Measurements from ENCODE around the gene DNAH2. TPM values are rescaled to one million over a fixed set of nuclear protein-coding genes. Genes with fewer than 3 reads are reported as not detected.
A peak's percentile ranks its signal among the peaks of the same experiment; 100 is the strongest.

DNAH2 gene
- total RNA-seq, 1 experiment from 2014 or later = 0.15 TPM

DNA sequence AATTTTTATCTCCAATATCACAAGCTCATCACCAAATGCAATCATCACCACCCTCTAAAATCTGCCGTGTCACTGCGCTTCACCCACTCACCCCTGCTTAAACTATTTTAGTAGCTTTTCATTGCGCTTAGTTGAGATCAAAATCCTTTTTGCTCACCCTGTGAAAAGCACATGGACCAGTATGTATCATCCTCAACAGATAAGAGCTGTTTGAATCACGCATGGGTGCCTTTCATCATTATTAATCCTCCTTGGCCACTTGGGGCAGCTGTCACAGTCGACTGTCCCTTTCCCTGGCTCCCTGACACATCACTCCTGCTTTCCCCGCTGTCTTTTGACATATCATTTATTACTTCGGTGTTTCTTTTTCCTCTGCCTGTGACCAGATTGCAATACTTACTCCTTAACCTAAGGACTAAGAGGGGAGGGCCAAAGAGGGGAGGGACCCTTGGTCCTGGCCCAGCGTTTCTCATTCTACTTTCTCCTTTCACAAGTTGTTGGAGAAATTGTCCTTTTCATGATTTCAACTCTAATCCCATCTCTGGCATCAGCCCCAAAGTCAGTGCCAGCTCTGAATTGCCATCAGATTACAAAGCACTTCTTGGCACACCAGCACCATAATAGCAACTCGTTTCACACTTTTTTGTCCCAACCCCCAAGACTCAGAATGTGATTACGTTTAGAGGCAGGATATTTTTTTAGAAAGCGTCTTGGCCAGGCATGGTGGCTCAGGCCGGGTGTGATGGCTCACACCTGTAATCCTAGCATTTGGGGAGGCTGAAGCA is 107.9 kb downstream of the DNAH2 start:
- Histone ChIP-seq H3K27ac (ENCODE audit: insufficient read length, low read depth, low read length) (no peak overlapping the region), H3K79me2 (ENCODE audit: insufficient read depth, low read length) (no peaks in the 10 kb centered on the region), H3K14ac (ENCODE audit: insufficient read depth, low read length) (no peak overlapping the region), H3K23me2 (ENCODE audit: insufficient read length, low read depth, low read length, poor library complexity, severe bottlenecking) (no peaks in the 10 kb centered on the region), H2AFZ (ENCODE audit: low read length) (no peak overlapping the region), H3K4ac (ENCODE audit: low read depth, low read length) (no peak overlapping the region), H2AK5ac (ENCODE audit: insufficient read length, low read length) (no peak overlapping the region), H3K4me1 (ENCODE audit: insufficient read depth, low read length) (no peaks in the 10 kb centered on the region), H2BK20ac (ENCODE audit: low read depth, low read length, poor library complexity, severe bottlenecking) (no peak overlapping the region), H4K20me1 (ENCODE audit: control insufficient read depth, insufficient read depth, insufficient read length) (no peaks in the 10 kb centered on the region), H3K9me3 (ENCODE audit: control insufficient read depth, low read depth, low read length) (no peaks in the 10 kb centered on the region), H4K5ac (ENCODE audit: insufficient read length, low read depth, low read length) (no peak overlapping the region), H3T11ph (ENCODE audit: low read length) (no peak overlapping the region), H3K56ac (ENCODE audit: insufficient read length, low read depth, low read length) (no peak overlapping the region), H2BK15ac (ENCODE audit: low read depth, low read length) (no peak overlapping the region), H4K91ac (ENCODE audit: insufficient read length, low read depth, low read length) (no peak overlapping the region), H3K27me3 (ENCODE audit: insufficient read depth, low read length) (no peaks in the 10 kb centered on the region; the same call in 1 of the 2 replicates), H2BK120ac (ENCODE audit: low read depth, low read length, poor library complexity, severe bottlenecking) (no peak overlapping the region), H3K23ac (ENCODE audit: insufficient read length, low read depth, low read length) (no peak overlapping the region), H3K9ac (ENCODE audit: extremely low read depth, insufficient read length, low read length) (no peak overlapping the region), H3K4me2 (ENCODE audit: insufficient read depth, insufficient read length, low read length) (no peak overlapping the region), H3K18ac (ENCODE audit: insufficient read length, low read depth, low read length) (no peak overlapping the region), H4K8ac (replicated peaks; ENCODE audit: insufficient read length, low read depth, low read length) (no peak overlapping the region), H2BK5ac (ENCODE audit: insufficient read length, low read length) (no peak overlapping the region), H2BK12ac (ENCODE audit: insufficient read length, low read depth, low read length) (no peak overlapping the region), H3K79me1 (ENCODE audit: insufficient read depth, low read depth, low read length, poor library complexity, severe bottlenecking) (no peaks in the 10 kb centered on the region)
- WGBS (ENCODE audit: extremely low coverage, insufficient read length, low lambda C conversion rate) = no CpG with 5 or more reads among the region's 12 CpGs
- Mint-ChIP-seq H3K4me1 (peaks cover 8 to 18% of the 10 kb centered on the region in 2 experiments), H3K27ac (no peak overlapping the region), H3K9me3 (no peaks in the 10 kb centered on the region), H3K4me3 (no peak overlapping the region), H3K36me3 (ENCODE audit: insufficient read depth in 1 of 3, low read depth in 3 of 3) (no peaks in the 10 kb centered on the region), H3K27me3 (ENCODE audit: low read depth) (peaks cover 66% of the 10 kb centered on the region)
- peak; percentile 24 for DNase-seq
- TF ChIP-seq, protein P1, sequence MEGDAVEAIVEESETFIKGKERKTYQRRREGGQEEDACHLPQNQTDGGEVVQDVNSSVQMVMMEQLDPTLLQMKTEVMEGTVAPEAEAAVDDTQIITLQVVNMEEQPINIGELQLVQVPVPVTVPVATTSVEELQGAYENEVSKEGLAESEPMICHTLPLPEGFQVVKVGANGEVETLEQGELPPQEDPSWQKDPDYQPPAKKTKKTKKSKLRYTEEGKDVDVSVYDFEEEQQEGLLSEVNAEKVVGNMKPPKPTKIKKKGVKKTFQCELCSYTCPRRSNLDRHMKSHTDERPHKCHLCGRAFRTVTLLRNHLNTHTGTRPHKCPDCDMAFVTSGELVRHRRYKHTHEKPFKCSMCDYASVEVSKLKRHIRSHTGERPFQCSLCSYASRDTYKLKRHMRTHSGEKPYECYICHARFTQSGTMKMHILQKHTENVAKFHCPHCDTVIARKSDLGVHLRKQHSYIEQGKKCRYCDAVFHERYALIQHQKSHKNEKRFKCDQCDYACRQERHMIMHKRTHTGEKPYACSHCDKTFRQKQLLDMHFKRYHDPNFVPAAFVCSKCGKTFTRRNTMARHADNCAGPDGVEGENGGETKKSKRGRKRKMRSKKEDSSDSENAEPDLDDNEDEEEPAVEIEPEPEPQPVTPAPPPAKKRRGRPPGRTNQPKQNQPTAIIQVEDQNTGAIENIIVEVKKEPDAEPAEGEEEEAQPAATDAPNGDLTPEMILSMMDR (conservative IDR thresholded peaks at IDR 0.05) = peak; percentile 15; the same call in 1 of the 3 replicates
